NCI-H2107 (cell line): ENCODE results near the gene INF2.

Source experiments
- DNase-seq: peaks from one replicate; lab custom pipeline; 2025; lab: John Stamatoyannopoulos, UW

The INF2 gene

GRCh38 chr14:104751539-104752422 lies 62.4 kb downstream of the INF2 start:
- DNase-seq, result no peak

GRCh38 chr14:104752423-104752734 lies 63.0 kb downstream of the INF2 start:
- DNase-seq, result no peak

- DNase-seq, result peak; percentile 100
Observed at GRCh38 chr14:104752735-104753527, 63.5 kb downstream of the INF2 start, which contains the start of gene SIVA1. Gene SIVA1 (plus strand): TSS chr14:104753147. CDS start chr14:104753202, 55 bp downstream.

- DNase-seq, result no peak
Observed at GRCh38 chr14:104753528-104754212, 64.3 kb downstream of the INF2 start.

GRCh38 chr14:104754213-104754851 lies 64.9 kb downstream of the INF2 start:
- DNase-seq, result no peak

- no peak for DNase-seq
Observed at GRCh38 chr14:104755621-104756020, 66.2 kb downstream of the INF2 start.

GRCh38 chr14:104756477-104757237 lies 67.2 kb downstream of the INF2 start:
- DNase-seq, result no peak

- no peak for DNase-seq
Observed at GRCh38 chr14:104757238-104757585, 67.8 kb downstream of the INF2 start.

- no peak for DNase-seq
Observed at GRCh38 chr14:104757681-104758392, 68.4 kb downstream of the INF2 start.

- no peak for DNase-seq
Observed at GRCh38 chr14:104758981-104759969, 69.9 kb downstream of the INF2 start.

GRCh38 chr14:104765517-104765916 lies 76.1 kb downstream of the INF2 start:
- no peak for DNase-seq

GRCh38 chr14:104766256-104766862 lies 76.9 kb downstream of the INF2 start:
- DNase-seq, result no peak

- no peak for DNase-seq
Observed at GRCh38 chr14:104766863-104767633, 77.6 kb downstream of the INF2 start.

- DNase-seq, result no peak
Observed at GRCh38 chr14:104767634-104767918, 78.2 kb downstream of the INF2 start.

GRCh38 chr14:104768437-104769323 lies 79.3 kb downstream of the INF2 start:
- DNase-seq, result peak; percentile 77

GRCh38 chr14:104769324-104770071 lies 80.1 kb downstream of the INF2 start:
- no peak for DNase-seq
